ENCODE measurements around the gene MTNR1A.

- TF ChIP-seq ZFP37 (tag by site-specific recombination; IDR thresholded peaks at IDR 0.05) (no peak), ZNF280C (tag by site-specific recombination; IDR thresholded peaks at IDR 0.05) (no peak), PRDM1 (tag by site-specific recombination; IDR thresholded peaks at IDR 0.05) (no peak), REST (tag by site-specific recombination; IDR thresholded peaks at IDR 0.05) (no peak)
- TF ChIP-seq, protein P1, sequence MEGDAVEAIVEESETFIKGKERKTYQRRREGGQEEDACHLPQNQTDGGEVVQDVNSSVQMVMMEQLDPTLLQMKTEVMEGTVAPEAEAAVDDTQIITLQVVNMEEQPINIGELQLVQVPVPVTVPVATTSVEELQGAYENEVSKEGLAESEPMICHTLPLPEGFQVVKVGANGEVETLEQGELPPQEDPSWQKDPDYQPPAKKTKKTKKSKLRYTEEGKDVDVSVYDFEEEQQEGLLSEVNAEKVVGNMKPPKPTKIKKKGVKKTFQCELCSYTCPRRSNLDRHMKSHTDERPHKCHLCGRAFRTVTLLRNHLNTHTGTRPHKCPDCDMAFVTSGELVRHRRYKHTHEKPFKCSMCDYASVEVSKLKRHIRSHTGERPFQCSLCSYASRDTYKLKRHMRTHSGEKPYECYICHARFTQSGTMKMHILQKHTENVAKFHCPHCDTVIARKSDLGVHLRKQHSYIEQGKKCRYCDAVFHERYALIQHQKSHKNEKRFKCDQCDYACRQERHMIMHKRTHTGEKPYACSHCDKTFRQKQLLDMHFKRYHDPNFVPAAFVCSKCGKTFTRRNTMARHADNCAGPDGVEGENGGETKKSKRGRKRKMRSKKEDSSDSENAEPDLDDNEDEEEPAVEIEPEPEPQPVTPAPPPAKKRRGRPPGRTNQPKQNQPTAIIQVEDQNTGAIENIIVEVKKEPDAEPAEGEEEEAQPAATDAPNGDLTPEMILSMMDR (tag by site-specific recombination; IDR thresholded peaks at IDR 0.05): no peak
These were observed 5.3 kb upstream of the MTNR1A start for GRCh38 chr4:186560647-186561046.
